Peyer's patch (tissue), 4 donors: ENCODE data around the gene ABHD12.

Experiments
- CTCF ChIP-seq, 6 experiments: fragments of 450-650 bp in 4 of 6; fragments of 200-600 bp in 2 of 6; sonication (generic) in 1 of 6; IDR thresholded peaks; one replicate each; pipeline ENCODE4 v1.5.1; 2017 to 2019; ENCODE audit warnings: antibody characterized with exemption in 6 of 6, mild to moderate bottlenecking in 3 of 6, moderate library complexity in 1 of 6
- POLR2A ChIP-seq, 2 donors: fragments of 450-650 bp; IDR thresholded peaks; one replicate each; pipeline ENCODE4 v1.5.1; 2017; ENCODE audit warnings: antibody characterized with exemption in 2 of 2, mild to moderate bottlenecking in 2 of 2, moderate library complexity in 2 of 2

GRCh38 chr20:25422032-25422431 lies 31.4 kb upstream of the ABHD12 start:
- TF ChIP-seq CTCF (IDR thresholded peaks at IDR 0.05) (no peak), POLR2A (IDR thresholded peaks at IDR 0.05) (no peak)
